OCI-LY1 (cell line): Measurements from ENCODE around the gene MKNK1.

Source experiments
- CTCF ChIP-seq: fragments of 200-600 bp; sonication (generic), shearing (Covaris generic); IDR thresholded peaks from 2 replicates; pipeline ENCODE4 v1.5.1; 2017; ENCODE audit warnings: mild to moderate bottlenecking, antibody characterized with exemption, low read length, moderate library complexity, mixed read lengths
- EZH2 ChIP-seq: fragments of 200-600 bp; sonication (generic), shearing (Covaris generic); IDR thresholded peaks from 2 replicates; pipeline ENCODE4 v1.8.0; 2017; ENCODE audit warnings: borderline replicate concordance, mixed run types, mild to moderate bottlenecking, antibody characterized with exemption, low read length, moderate library complexity, mixed read lengths

- no peak for TF ChIP-seq CTCF
- no peak for TF ChIP-seq EZH2
These were observed 40.7 kb downstream of the MKNK1 start for GRCh38 chr1:46563341-46563740.
